ENCODE measurements around the gene TAF10.

TAF10 gene

GRCh38 chr11:6561288-6561687 lies 50.7 kb downstream of the TAF10 start:
- in situ Hi-C loops (cut with HindIII; ENCODE audit: low sequenced_read_pairs), result no loop called here

All from DLD1 (cell line).